SK-MEL-5 (cell line): Measurements from ENCODE around the gene UBAP1L. TPM values are rescaled to one million over a fixed set of nuclear protein-coding genes. Genes with fewer than 3 reads are reported as not detected.
"Not testable (repeated sequence)": the region's sequence is repeated elsewhere in the genome, so short reads cannot be mapped to it uniquely, and the experiment has no call there.

Experiments
- DNase-seq: peaks from one replicate; pipeline ENCODE4 v3.0.0-alpha.2; 2016; ENCODE audit warnings: low read depth, low spot score
- in situ Hi-C: cut with HindIII; loops from 2 replicates; pipeline ENCODE4 v1.10.0; 2016; ENCODE audit warnings: low sequenced_read_pairs, high pct_unique_total_duplicates, low pct_unique_long_range_greater_than_20kb
- total RNA-seq: library from RNA; depleted of rRNA; stranded (reverse); fragments of >200 nt; shearing (Covaris generic); gene quantifications from 2 replicates; pipeline ENCODE4 v1.2.3, GENCODE V29; 2014

UBAP1L gene
- total RNA-seq, 1 experiment from 2014 or later, result 31.5 TPM

- DNase-seq, in situ Hi-C loops: not testable (repeated sequence)
These were observed 40.1 kb downstream of the UBAP1L start for GRCh38 chr15:65074946-65075345.

- in situ Hi-C loops, result no loop called here
- DNase-seq, result no peak
These were observed 42.4 kb downstream of the UBAP1L start for GRCh38 chr15:65072617-65073016.

- in situ Hi-C loops, result no loop called here
- DNase-seq, result no peak
These were observed 43.0 kb downstream of the UBAP1L start for GRCh38 chr15:65072027-65072426.

GRCh38 chr15:65071381-65071811 is 43.6 kb downstream of the UBAP1L start:
- in situ Hi-C loops, result no loop called here
- DNase-seq, result no peak

GRCh38 chr15:65069779-65070546 is 45.0 kb downstream of the UBAP1L start:
- no peak for DNase-seq
- in situ Hi-C loops, result no loop called here

GRCh38 chr15:65069179-65069578 is 45.8 kb downstream of the UBAP1L start:
- in situ Hi-C loops, result no loop called here
- DNase-seq, result no peak

GRCh38 chr15:65068403-65068788 is 46.6 kb downstream of the UBAP1L start:
- DNase-seq, result no peak
- in situ Hi-C loops, result no loop called here

- in situ Hi-C loops, result no loop called here
- DNase-seq, result no peak
These were observed 47.2 kb downstream of the UBAP1L start, which contains the start of gene RASL12 for GRCh38 chr15:65067645-65068402. RASL12 (minus strand) TSS chr15:65067991; CDS start chr15:65067835, 156 bp downstream.

- DNase-seq, result no peak
- in situ Hi-C loops, result no loop called here
These were observed 47.7 kb downstream of the UBAP1L start for GRCh38 chr15:65067317-65067644.

- in situ Hi-C loops, result no loop called here
- no peak for DNase-seq
These were observed 48.2 kb downstream of the UBAP1L start for GRCh38 chr15:65066635-65067316.

GRCh38 chr15:65066001-65066634 is 48.9 kb downstream of the UBAP1L start:
- in situ Hi-C loops, result no loop called here
- no peak for DNase-seq

GRCh38 chr15:65062726-65063125 is 52.3 kb downstream of the UBAP1L start:
- DNase-seq, result no peak
- in situ Hi-C loops, result no loop called here

- DNase-seq, result no peak
- in situ Hi-C loops, result no loop called here
These were observed 52.9 kb downstream of the UBAP1L start for GRCh38 chr15:65062061-65062460.

GRCh38 chr15:65060641-65061397 is 54.2 kb downstream of the UBAP1L start:
- in situ Hi-C loops, result no loop called here
- no peak for DNase-seq

- no peak for DNase-seq
- in situ Hi-C loops, result no loop called here
These were observed 54.9 kb downstream of the UBAP1L start for GRCh38 chr15:65059931-65060596.

- no peak for DNase-seq
- in situ Hi-C loops, result no loop called here
These were observed 55.6 kb downstream of the UBAP1L start for GRCh38 chr15:65059369-65059750.
